ENCODE data around the gene APOM. TPM values are rescaled to one million over a fixed set of nuclear protein-coding genes. Genes with fewer than 3 reads are reported as not detected.
A peak's percentile ranks its signal among the peaks of the same experiment; 100 is the strongest.

APOM gene
- polyA plus RNA-seq, 3 donors, result 4.2 to 8.3 (median 4.8) TPM

GRCh38 chr6:31663126-31663960 lies 7.6 kb downstream of the APOM start:
- Histone ChIP-seq H3K9ac (ENCODE audit: insufficient read depth, low read length, poor library complexity, severe bottlenecking) (no peak overlapping the region), H3K4me3 (replicated peaks in 1 of 3; ENCODE audit: low read depth in 2 of 3, low read length in 3 of 3) (peak overlapping the region in 1 of 3 experiments; percentile 94), H4K20me1 (ENCODE audit: insufficient read depth, low read length) (peaks cover 15% of the 10 kb centered on the region), H3K79me2 (ENCODE audit: insufficient read depth, low read length) (peaks cover 81% of the 10 kb centered on the region), H3K27ac (ENCODE audit: low read depth in 1 of 2, low read length in 2 of 2) (peak overlapping the region; percentile 93 to 95), H3K4me2 (replicated peaks; ENCODE audit: extremely low read depth, low read length, poor library complexity, severe bottlenecking) (peak overlapping the region; percentile 97), H3K9me3 (replicated peaks in 1 of 2; ENCODE audit: control insufficient read depth in 1 of 2, insufficient read depth in 1 of 2, low read length in 2 of 2) (no peaks in the 10 kb centered on the region), H2AFZ (ENCODE audit: insufficient read depth, low read depth, low read length, poor library complexity, severe bottlenecking) (no peak overlapping the region), H3K27me3 (ENCODE audit: control insufficient read depth in 2 of 2, insufficient read depth in 2 of 2, low read length in 2 of 2) (no peaks in the 10 kb centered on the region), H3K4me1 (ENCODE audit: control insufficient read depth in 1 of 2, insufficient read depth in 2 of 2, low read length in 2 of 2) (peaks cover 67 to 82% of the 10 kb centered on the region in 2 donors), H3K36me3 (replicated peaks in 1 of 2; ENCODE audit: control insufficient read depth in 1 of 2, insufficient read depth in 2 of 2, low read length in 2 of 2) (peaks cover 20 to 42% of the 10 kb centered on the region in 2 donors)
- Mint-ChIP-seq H3K9me3 (no peaks in the 10 kb centered on the region), H3K4me3 (peak overlapping the region in 1 of 2 donors; percentile 98), H3K27me3 (ENCODE audit: low read depth in 3 of 3) (peaks cover 0 to 1% (median 0%) of the 10 kb centered on the region in 3 donors), H3K27ac (peak overlapping the region; percentile 96 to 98 (median 98)), H3K36me3 (peaks cover 36 to 57% of the 10 kb centered on the region in 2 donors), H3K4me1 (peaks cover 72% of the 10 kb centered on the region)
- peak in 2 of 3 donors; percentile 54 for DNase-seq
- no peak for TF ChIP-seq CTCF (IDR thresholded peaks at IDR 0.05)
- WGBS (ENCODE audit: insufficient coverage), result 90% methylated on average over 6 of the region's 9 CpGs
- intact Hi-C loops (cut with micrococcal nuclease), result loop anchor here in 1 of 2 donors (5.0 kb wide), 1 partner anchor 116 kb away; the partner anchor contains the start of genes ATP6V1G2 and NFKBIL1

GRCh38 chr6:31663961-31664789 lies 8.5 kb downstream of the APOM start:
- Histone ChIP-seq H3K9me3 (replicated peaks in 1 of 2; ENCODE audit: control insufficient read depth in 1 of 2, insufficient read depth in 1 of 2, low read length in 2 of 2) (no peaks in the 10 kb centered on the region), H4K20me1 (ENCODE audit: insufficient read depth, low read length) (peaks cover 7% of the 10 kb centered on the region), H3K4me2 (replicated peaks; ENCODE audit: extremely low read depth, low read length, poor library complexity, severe bottlenecking) (peak overlapping the region; percentile 97), H3K4me1 (ENCODE audit: control insufficient read depth in 1 of 2, insufficient read depth in 2 of 2, low read length in 2 of 2) (peaks cover 59 to 73% of the 10 kb centered on the region in 2 donors), H2AFZ (ENCODE audit: insufficient read depth, low read depth, low read length, poor library complexity, severe bottlenecking) (peak overlapping the region; percentile 81), H3K9ac (ENCODE audit: insufficient read depth, low read length, poor library complexity, severe bottlenecking) (peak overlapping the region; percentile 88), H3K27ac (ENCODE audit: low read depth in 1 of 2, low read length in 2 of 2) (peak overlapping the region; percentile 93 to 95), H3K36me3 (replicated peaks in 1 of 2; ENCODE audit: control insufficient read depth in 1 of 2, insufficient read depth in 2 of 2, low read length in 2 of 2) (peaks cover 28 to 47% of the 10 kb centered on the region in 2 donors), H3K27me3 (ENCODE audit: control insufficient read depth in 2 of 2, insufficient read depth in 2 of 2, low read length in 2 of 2) (no peaks in the 10 kb centered on the region), H3K79me2 (ENCODE audit: insufficient read depth, low read length) (peaks cover 81% of the 10 kb centered on the region), H3K4me3 (replicated peaks in 1 of 3; ENCODE audit: low read depth in 2 of 3, low read length in 3 of 3) (peak overlapping the region; percentile 87 to 94 (median 90))
- peak in 2 of 3 donors; percentile 14 to 67 for DNase-seq
- Mint-ChIP-seq H3K27ac (peak overlapping the region; percentile 96 to 98 (median 98)), H3K4me1 (peaks cover 63% of the 10 kb centered on the region), H3K27me3 (ENCODE audit: low read depth in 3 of 3) (peaks cover 0 to 1% (median 0%) of the 10 kb centered on the region in 3 donors), H3K4me3 (peak overlapping the region; percentile 93 to 98), H3K9me3 (no peaks in the 10 kb centered on the region), H3K36me3 (peaks cover 43 to 60% of the 10 kb centered on the region in 2 donors)
- WGBS (ENCODE audit: insufficient coverage), result 42% methylated on average over 13 of the region's 17 CpGs
- TF ChIP-seq CTCF (IDR thresholded peaks at IDR 0.05), result no peak
- intact Hi-C loops (cut with micrococcal nuclease), result loop anchor here in 1 of 2 donors (5.0 kb wide), 1 partner anchor 117 kb away; the partner anchor contains the start of genes ATP6V1G2 and NFKBIL1
